Germinal center (tissue), 1 donor: ENCODE measurements around the gene NLRP3.
"Not testable (repeated sequence)": the region's sequence is repeated elsewhere in the genome, so short reads cannot be mapped to it uniquely, and the experiment has no call there.

Experiments
- DNase-seq: peaks from one replicate; pipeline ENCODE4 v3.0.0; 2012; ENCODE audit warnings: mixed read lengths, low spot score

Gene NLRP3

DNA sequence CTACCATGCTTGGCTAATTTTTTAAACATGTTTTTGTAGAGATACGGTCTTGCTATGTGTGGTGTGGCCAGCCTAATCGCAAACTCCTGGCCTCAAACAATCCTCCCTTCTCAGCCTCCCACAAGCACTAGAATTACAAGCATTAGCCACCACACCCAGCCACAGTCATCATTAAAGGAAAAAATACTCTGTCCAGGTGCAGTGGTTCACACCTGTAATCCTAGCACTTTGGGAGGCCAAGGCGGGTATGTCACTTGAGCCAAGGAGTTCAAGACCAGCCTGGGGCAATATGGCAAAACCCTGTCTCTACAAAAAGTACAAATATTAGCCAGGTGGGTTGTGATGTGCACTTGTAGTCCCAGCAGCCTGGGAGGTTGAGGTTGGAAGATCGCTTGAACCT, 25.0 kb upstream of the NLRP3 start:
- DNase-seq = no peak

DNA sequence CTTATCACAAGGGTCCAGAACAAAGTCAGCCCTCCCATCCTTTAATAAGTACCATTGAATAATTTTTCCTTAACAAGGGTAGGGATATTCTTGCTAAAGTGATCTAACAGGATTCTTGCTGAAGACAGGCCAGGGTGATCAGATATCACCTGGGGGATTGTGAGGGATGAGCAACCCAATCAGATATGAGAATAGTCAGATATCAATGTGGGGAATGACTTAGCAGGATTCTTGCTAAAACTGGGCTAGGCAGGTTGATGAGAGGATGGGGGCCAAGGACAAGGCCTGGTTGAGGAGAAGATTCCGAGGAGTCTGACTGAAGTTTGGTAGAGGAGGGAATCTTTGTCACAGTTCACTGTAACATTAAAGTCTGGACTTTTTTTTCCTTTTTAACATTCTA, 23.9 kb upstream of the NLRP3 start:
- DNase-seq = no peak

DNA sequence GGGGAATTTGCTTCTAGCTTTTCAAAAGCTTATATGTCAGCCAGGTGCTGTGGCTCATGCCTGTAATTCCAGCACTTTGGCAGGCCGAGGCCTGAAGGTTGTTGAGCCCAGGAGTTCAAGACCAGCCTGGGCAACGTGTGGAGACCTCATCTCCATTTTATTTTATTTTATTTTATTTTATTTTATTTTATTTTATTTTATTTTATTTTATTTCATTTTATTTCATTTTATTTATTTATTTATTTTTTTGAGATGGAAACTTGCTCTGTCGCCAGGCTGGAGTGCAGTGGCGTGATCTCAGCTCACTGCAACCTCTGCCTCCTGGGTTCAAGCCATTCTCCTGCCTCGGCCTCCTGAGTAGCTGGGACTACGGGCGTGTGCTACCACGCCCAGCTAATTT, 20.9 kb upstream of the NLRP3 start:
- not testable (repeated sequence) for DNase-seq

DNA sequence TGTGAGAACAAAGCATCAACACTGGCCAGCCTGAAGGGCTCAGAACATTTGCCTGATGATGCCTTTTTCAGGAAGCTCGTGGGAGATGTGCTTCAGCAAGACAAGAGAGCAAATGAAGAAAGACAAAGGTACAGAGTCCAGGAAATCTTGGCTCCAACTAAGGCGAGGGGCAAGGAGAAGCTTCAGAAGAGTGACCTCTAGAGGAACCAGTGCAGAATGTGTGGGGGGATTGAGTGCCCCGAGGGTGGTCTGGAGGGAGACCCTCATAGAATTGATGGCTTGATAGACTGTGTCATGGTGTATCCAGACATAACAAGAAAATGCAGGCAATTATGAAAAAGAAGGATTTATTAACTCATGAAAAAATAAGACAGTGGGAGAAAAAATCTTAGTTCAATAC, 15.3 kb upstream of the NLRP3 start:
- DNase-seq = no peak

DNA sequence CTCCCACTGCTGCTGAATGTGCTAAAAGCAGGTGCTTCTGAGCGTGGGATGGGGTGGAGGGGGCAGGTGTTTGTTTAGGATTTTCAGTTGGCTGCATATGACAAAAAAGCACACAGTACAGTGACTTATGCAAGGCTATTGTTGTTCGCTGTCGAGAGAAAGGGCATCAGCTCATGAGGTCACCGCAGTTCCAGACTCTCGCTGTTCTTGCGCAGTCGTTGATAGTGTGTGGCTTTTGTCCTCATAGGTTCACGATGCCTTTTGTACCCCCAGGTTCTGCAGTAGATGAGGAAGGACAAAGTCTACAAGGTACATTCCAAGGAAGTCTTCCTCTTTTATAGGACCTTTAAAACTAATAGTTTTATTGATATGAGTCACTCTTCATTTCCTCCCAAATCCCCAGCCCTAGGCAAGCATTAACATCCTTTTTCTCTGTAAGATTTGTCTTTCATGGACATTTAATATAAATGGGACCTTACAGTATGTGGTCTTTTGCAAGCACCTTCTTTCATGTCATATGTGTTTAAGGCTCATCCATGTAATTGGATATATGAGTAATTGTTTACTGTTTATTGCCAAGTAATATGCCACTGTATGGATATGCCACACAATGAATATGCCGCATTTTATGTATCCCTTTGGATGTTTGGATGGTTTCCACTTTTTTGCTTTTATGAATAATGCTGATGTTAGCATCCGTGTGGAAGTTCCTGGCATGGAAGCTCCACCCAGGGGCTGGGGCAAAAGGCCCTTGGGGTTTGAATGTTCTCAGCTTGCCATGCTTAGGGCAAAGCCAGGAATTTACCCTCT, 14.5 kb upstream of the NLRP3 start:
- no peak for DNase-seq

DNA sequence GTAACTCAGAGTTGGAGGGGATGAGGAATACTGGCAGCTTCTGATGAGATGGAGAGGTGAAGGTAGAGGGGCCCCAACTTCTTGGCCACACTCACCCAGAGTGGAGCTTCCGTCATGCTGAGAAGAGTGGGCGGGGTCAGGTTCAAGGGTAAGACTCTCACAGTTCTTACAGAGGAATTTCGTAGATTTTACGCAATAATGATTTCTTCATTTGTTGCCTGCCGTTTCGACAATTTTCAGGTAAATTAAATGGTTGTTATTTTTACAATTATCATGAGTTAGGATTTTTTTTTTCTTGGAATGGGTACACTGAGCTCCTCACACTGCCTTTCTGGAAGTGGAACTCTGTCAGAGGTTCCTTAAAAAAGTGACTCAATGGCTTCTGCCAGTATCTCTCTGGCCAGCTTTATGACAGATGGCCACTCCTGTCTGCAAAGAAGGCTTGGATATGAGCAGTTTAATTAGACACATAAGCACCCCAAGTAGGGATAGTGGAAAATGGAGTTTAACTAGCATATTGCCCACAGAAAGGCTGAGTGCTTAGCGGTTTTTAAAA, 13.8 kb upstream of the NLRP3 start:
- DNase-seq = no peak

DNA sequence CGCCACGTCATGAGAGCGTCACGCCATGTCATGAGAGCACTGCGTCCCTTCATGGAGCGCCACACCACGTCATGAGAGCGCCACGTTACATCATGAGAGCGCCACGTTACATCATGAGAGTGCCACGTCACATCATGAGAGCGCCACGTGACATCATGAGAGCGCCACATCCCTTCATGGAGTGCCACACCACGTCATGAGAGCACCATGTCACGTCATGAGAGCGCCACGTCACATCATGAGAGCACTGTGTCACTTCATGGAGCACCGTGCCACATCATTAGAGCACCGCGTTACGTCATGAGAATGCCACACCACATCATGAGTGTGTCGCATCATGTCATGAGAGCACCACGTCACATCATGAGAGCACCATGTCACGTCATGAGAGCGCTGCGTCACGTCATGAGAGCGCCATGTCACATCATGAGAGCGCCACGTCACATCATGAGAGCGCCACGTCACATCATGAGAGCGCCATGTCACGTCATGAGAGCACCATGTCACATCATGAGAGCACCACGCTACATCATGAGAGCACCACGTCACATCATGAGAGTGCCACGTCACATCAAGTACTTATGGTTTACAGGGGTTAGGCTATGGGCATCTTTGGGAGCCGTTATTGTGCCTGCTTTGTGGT, 9.8 kb upstream of the NLRP3 start:
- no peak for DNase-seq

DNA sequence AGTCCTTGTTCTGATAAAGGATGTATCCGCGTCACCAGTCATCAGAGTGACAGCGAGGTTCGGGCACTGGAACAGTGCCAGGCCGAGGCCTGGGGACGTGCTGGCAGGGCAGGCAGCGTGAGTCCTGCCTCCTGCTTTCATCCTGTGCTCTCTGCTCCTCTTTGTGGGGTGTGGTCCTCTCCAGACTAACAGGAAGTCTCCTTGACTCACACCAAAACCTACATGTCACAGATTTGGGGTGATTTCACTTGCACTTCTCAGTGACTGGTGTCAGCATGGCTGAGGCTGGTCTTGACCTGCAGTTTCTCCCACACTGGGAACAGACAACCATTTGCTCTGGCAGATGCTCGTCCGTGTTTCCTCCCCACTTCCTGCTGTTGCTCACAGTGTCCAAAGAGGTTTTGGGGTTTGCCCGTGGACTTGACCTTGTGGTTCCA, 8.8 kb upstream of the NLRP3 start:
- DNase-seq = no peak

DNA sequence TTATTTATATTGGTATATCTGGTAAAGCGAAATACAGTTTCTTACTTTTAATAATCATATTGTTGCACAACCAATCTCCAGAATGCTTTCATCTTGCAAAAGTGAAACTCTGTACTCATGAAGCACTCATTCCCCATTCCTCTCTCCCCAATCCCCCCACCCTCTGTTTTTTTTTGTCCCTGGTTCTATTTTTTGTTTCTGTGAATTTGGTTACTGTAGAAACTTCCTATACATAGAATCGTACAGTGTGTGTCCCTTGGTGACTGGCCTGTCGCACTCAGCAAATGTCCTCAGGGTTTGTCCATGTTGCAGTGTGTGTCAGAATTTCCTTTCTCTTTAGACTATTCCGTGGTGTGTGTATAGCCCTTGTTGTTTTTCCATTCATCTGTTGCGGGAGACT, 7.9 kb upstream of the NLRP3 start:
- DNase-seq = no peak

DNA sequence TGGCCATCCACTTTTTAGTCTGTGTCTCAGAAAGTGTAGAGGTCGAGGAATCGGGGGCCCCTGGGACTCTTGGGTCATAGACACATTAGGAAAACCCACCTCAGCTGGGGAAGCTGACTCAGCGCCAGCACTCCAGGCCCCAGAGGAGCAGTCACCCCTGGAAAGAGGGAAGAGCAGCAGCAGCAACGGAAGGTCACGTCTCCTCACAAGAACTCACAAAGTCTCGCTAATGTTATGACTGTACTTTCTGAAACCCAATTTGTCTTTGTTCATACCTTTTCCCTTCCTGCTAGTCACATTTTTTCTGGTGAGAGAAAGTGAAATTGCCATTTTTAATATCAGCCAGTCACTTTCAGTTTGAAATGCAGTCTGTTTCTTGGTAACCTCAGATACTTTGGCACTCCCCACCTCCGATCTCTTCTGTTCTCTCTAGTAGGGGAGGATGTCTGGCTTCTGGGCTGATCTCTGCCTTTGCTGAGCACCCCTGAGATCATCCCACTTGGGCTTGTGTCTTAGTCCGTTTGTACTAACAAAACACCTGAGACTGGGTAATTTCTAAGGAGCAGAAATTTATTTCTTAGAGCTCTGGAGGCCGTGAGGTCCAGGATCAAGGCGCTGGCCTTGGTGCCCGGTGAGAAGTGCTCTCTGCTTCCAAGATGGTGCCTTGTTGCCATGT, 6.0 kb upstream of the NLRP3 start:
- no peak for DNase-seq

DNA sequence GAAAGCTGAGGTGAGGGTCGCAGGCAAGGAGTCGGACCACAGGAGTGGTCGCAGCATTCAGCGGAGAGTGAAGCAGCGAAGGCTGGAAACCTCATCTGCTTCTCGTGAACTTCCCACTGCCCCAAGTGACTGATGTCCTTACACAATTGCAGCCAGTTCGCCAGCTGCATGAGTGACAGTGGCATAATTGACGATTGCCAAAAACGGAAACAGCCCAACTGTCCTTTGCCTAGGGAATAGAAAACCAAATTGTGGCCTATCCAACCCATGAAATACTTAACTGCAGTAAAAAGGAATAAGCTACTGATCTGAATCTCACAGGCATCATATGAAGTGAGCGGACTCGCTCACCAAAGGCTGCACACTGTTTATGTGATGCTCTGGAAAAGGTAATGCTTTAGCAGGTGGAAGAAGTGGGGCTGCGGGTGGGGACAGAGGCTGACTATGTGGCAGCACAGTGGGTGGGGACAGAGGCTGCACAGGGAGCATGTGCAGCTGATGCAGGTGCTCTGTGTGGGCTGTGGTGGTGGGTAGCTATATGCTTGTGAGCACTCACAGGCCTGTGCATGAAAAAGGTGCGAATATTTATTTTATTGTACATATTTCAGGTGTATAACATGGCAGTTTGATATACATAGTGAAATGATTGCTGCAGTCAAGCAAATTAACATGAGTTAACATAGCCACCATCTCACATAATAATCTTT, 4.2 kb upstream of the NLRP3 start:
- no peak for DNase-seq

DNA sequence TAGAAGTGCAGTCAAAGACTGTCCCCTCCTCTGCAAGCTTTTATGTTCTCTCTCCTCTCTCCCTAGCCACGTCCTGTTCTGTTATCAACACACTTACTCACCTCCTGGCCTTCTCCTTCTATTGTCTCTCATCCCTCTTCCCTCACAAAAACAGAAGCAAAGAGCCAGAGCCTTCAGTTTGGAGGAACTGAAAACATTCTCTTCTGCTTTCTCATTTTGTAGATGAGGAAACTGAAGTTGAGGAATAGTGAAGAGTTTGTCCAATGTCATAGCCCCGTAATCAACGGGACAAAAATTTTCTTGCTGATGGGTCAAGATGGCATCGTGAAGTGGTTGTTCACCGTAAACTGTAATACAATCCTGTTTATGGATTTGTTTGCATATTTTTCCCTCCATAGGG, 1.9 kb downstream of the NLRP3 start:
- DNase-seq = no peak

DNA sequence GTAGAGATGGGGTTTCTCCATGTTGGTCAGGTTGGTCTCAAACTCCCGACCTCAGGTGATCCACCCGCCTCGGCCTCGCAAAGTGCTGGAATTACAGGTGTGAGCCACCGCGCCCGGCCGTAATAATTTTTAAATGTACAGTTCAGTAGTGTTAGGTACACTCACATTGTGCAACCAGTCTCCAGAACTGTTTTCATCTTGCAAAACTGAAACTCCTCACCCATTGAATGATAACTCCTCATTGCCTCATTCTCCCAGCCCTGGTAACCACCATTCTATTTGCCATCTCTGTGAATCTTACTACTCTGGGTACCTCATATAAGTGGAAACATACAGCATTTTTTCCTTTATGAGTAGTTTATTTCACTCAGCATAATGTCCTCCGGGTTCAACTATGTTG, 3.4 kb downstream of the NLRP3 start:
- no peak for DNase-seq

DNA sequence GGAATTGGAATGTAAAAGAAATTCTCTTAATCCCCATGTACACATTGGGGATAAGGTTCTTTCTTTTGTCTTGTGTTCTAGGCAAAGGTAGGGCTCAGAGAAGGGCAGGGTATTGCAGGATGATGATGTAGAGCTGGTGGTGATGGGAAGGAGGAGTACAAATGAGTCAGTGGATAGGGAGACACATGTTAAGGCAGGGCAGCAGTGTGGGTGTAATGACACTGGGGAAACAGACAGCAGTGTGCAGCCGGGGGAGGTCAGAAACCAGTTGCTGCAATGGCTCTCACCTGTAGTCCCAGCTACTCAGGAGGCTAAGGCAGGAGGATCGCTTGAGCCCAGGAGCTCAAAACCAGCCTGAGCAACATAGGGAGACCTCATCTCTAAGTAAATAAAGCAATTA, 5.1 kb downstream of the NLRP3 start:
- no peak for DNase-seq

DNA sequence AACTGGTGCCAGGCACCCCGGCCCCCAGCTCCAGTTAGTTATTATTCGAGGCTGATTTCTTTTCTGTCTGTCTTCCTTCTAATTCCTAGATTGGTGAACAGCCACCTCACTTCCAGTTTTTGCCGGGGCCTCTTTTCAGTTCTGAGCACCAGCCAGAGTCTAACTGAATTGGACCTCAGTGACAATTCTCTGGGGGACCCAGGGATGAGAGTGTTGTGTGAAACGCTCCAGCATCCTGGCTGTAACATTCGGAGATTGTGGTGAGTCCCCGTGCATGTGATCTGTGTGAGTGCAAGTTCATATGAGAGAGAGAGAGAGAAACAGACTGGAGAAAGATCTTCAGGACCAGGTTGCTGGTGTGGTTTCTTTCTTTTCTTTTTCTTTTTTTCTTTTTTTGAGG, 13.5 kb downstream of the NLRP3 start:
- no peak for DNase-seq

DNA sequence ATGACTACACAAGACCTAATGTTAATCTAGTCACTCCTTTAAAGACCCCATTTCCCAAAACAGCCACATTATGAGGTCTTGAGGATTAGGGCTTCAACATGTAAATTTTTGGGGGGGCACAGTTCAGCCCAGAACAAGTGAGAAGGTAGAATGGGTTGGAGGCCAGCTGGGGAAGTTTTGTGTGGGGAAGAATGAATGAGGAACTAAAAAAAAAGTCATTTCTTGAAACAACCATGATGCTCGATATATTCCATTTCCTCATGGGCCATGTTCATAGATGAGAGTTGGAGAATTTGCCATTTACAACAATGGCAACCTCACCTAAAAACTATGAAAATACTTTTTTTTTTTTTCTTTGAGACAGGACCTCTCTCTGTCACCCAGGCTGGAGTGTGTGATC, 14.5 kb downstream of the NLRP3 start:
- no peak for DNase-seq

DNA sequence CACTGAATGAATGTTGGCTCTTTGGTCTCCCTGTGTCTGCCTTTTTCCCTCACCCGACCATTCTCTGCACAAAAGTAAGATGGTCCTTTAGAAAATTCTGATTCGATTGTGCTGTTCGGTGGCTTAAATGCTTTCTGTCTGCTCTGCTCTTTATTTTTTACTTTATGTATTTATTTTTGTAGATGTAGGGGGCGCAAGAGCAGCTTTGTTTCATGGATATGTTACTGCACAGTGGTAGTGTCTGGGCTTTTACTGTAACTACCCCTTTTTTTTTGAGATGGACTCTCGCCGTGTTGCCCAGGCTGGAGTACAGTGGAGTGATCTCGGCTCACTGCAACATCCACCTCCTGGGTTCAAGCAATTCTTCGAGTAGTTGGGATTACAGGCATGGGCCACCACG, 15.7 kb downstream of the NLRP3 start:
- no peak for DNase-seq

DNA sequence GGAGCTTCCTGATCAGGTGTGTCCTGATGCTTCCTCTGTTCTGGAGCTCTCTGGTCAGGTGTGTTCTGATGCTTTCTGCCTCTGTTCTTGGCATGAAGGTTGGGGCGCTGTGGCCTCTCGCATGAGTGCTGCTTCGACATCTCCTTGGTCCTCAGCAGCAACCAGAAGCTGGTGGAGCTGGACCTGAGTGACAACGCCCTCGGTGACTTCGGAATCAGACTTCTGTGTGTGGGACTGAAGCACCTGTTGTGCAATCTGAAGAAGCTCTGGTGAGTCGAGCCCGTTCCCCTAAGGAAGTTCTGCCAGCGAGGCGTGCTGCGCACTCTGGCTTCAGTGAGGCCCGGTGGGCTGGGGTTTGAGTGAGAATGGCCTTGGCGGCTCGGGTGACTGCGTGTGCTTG, 18.0 kb downstream of the NLRP3 start:
- DNase-seq = no peak

DNA sequence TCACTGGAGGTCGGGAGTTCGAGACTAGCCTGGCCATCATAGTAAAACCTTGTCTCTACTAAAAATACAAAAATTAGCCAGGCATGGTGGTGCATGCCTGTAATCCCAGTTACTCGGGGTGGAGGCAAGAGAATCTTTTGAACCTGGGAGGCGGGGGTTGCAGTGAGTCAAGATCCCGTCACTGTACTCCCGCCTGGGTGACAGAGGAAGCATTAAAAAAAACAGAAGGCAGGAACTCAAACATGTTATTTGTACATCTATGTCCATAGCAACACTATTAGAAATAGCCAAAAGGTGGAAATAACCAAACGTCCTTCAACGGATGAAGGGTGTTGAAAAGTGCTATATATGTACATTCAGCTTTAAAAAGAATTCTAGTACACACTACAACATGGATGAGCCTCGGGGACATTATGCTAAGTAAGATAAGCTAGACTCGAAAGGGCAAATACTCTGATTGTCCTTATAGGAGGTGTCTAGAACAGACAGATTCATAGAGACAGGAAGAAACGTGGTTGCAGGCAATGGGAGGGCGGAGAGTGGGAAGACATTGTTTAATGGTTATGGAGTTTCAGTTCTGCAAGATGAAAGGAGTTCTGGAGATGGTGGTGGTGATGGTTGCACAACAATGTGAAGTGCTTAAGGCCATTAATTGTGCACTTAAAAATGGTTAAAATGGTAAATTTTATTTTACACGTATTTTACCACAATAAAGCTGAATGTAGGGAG, 19.2 kb downstream of the NLRP3 start:
- DNase-seq = no peak

DNA sequence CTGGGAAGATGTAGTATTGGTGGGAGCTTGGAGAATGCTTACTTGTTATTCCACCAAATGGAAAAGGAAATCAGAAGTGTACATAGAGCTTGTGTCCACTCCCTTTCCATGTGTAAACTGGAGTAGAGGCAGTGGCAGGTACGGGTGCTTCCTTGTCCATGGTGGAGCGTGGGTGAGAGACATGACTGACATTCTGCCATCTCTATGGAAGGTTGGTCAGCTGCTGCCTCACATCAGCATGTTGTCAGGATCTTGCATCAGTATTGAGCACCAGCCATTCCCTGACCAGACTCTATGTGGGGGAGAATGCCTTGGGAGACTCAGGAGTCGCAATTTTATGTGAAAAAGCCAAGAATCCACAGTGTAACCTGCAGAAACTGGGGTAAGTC, 19.8 kb downstream of the NLRP3 start:
- no peak for DNase-seq
